Smooth muscle cell (in vitro differentiated cells): Measurements from ENCODE around the gene ZNF581. TPM values are rescaled to one million over a fixed set of nuclear protein-coding genes. Genes with fewer than 3 reads are reported as not detected.

Source experiments
- DNase-seq: peaks from one replicate; lab custom pipeline; 2025; ENCODE audit not compliant: unreplicated experiment; lab: John Stamatoyannopoulos, UW
- H2AFZ ChIP-seq: fragments of 200-600 bp; sonication (generic); 2 replicates; pipeline ENCODE4 v1.6.0; 2016; ENCODE audit warnings: antibody characterized with exemption, low read depth, mild to moderate bottlenecking
- H3F3A ChIP-seq: fragments of 200-600 bp; sonication (generic); 2 replicates; pipeline ENCODE4 v1.6.0; 2017; ENCODE audit warnings: antibody characterized with exemption, low read depth
- H3K27ac ChIP-seq: fragments of 200-600 bp; sonication (generic); 2 replicates; pipeline ENCODE4 v1.5.1; 2016; ENCODE audit warnings: low read depth, mild to moderate bottlenecking
- H3K27me3 ChIP-seq: fragments of 200-600 bp; sonication (generic); 2 replicates; pipeline ENCODE4 v1.6.1; 2016; ENCODE audit warnings: low read depth, mild to moderate bottlenecking
- H3K36me3 ChIP-seq: fragments of 200-600 bp; sonication (generic); 2 replicates; pipeline ENCODE4 v1.5.1; 2016; ENCODE audit warnings: low read depth
- H3K4me1 ChIP-seq: fragments of 200-600 bp; sonication (generic); 2 replicates; pipeline ENCODE4 v1.5.1; 2016; ENCODE audit warnings: low read depth
- H3K4me2 ChIP-seq: fragments of 200-600 bp; sonication (generic); 2 replicates; pipeline ENCODE4 v1.6.0; 2016; ENCODE audit warnings: mild to moderate bottlenecking
- H3K4me3 ChIP-seq: fragments of 200-600 bp; sonication (generic); 2 replicates; pipeline ENCODE4 v1.5.1; 2016; ENCODE audit warnings: mild to moderate bottlenecking
- H3K79me2 ChIP-seq: fragments of 200-600 bp; sonication (generic); 2 replicates; pipeline ENCODE4 v1.6.0; 2016; ENCODE audit warnings: low read depth, mild to moderate bottlenecking
- H3K9ac ChIP-seq: fragments of 200-600 bp; sonication (generic); 2 replicates; pipeline ENCODE4 v1.6.0; 2016; ENCODE audit warnings: low read depth
- H3K9me3 ChIP-seq: fragments of 200-600 bp; sonication (generic); replicated peaks from 2 replicates; pipeline ENCODE4 v1.5.1; 2016; ENCODE audit warnings: low read depth
- H4K20me1 ChIP-seq: fragments of 200-600 bp; sonication (generic); 2 replicates; pipeline ENCODE4 v1.6.0; 2016; ENCODE audit warnings: low read depth
- WGBS: methylation state at CpG from one replicate; pipeline ENCODE4 v1.1.7; 2016; ENCODE audit warnings: low lambda C conversion rate; 5-methylcytosine and 5-hydroxymethylcytosine counted together
- polyA plus RNA-seq: library from polyadenylated mRNA; unstranded; fragments of >200 nt; fragmentation: Nextera tagmentation; extraction: Ambion mirVana; gene quantifications from 2 replicates; pipeline ENCODE4 v1.2.1, GENCODE V29; 2016
- total RNA-seq: library from RNA; depleted of rRNA; stranded (reverse); fragments of >200 nt; gene quantifications from 2 replicates; pipeline ENCODE4 v1.2.3, GENCODE V29; 2014
- TF ChIP-seq, protein P1 (sequence below): fragments of 200-600 bp; sonication (generic); IDR thresholded peaks from 2 replicates; pipeline ENCODE4 v1.5.1; 2017; ENCODE audit warnings: borderline replicate concordance, mild to moderate bottlenecking, antibody characterized with exemption; ENCODE audit not compliant: insufficient read depth, poor library complexity, severe bottlenecking

ZNF581 gene
- total and polyA plus RNA-seq, 2 experiments from 2014 or later: 10.0 to 21.4 TPM

- H4K20me1 ChIP-seq: peaks cover 8% of the 10 kb centered on the region
- H3K79me2 ChIP-seq: no peaks in the 10 kb centered on the region
- H3K27me3 ChIP-seq: no peaks in the 10 kb centered on the region
- no peak overlapping the region for H3K9ac ChIP-seq
- no peaks in the 10 kb centered on the region for H3K4me1 ChIP-seq
- TF ChIP-seq, protein P1, sequence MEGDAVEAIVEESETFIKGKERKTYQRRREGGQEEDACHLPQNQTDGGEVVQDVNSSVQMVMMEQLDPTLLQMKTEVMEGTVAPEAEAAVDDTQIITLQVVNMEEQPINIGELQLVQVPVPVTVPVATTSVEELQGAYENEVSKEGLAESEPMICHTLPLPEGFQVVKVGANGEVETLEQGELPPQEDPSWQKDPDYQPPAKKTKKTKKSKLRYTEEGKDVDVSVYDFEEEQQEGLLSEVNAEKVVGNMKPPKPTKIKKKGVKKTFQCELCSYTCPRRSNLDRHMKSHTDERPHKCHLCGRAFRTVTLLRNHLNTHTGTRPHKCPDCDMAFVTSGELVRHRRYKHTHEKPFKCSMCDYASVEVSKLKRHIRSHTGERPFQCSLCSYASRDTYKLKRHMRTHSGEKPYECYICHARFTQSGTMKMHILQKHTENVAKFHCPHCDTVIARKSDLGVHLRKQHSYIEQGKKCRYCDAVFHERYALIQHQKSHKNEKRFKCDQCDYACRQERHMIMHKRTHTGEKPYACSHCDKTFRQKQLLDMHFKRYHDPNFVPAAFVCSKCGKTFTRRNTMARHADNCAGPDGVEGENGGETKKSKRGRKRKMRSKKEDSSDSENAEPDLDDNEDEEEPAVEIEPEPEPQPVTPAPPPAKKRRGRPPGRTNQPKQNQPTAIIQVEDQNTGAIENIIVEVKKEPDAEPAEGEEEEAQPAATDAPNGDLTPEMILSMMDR: no peak
- H3K36me3 ChIP-seq: no peaks in the 10 kb centered on the region
- WGBS: 97% methylated on average over 7 of the region's 7 CpGs
- no peaks in the 10 kb centered on the region for H3K9me3 ChIP-seq
- H3F3A ChIP-seq: peaks cover 12% of the 10 kb centered on the region
- H2AFZ ChIP-seq: no peak overlapping the region
- no peak overlapping the region for H3K4me3 ChIP-seq
- no peak overlapping the region for H3K4me2 ChIP-seq
- no peak overlapping the region for H3K27ac ChIP-seq
- no peak for DNase-seq
Observed at GRCh38 chr19:55623130-55623529, 20.3 kb upstream of the ZNF581 start.

GRCh38 chr19:55623561-55623960 is 19.9 kb upstream of the ZNF581 start:
- Histone ChIP-seq H3K27ac (peak overlapping the region; percentile 40), H3K9me3 (no peaks in the 10 kb centered on the region), H4K20me1 (peaks cover 8% of the 10 kb centered on the region), H3K27me3 (no peaks in the 10 kb centered on the region), H3K4me2 (peak overlapping the region; percentile 56), H2AFZ (no peak overlapping the region), H3K36me3 (no peaks in the 10 kb centered on the region), H3K4me3 (peak overlapping the region; percentile 63), H3K79me2 (no peaks in the 10 kb centered on the region), H3F3A (peaks cover 12% of the 10 kb centered on the region), H3K9ac (no peak overlapping the region), H3K4me1 (no peaks in the 10 kb centered on the region)
- TF ChIP-seq, protein P1: no peak
- WGBS: 79% methylated on average over 7 of the region's 7 CpGs
- no peak for DNase-seq

GRCh38 chr19:55624109-55625003 is 19.1 kb upstream of the ZNF581 start, which contains the start of gene ZNF784:
Gene ZNF784, minus strand, starts transcription at chr19:55624566. Its CDS starts 5 bp downstream, at chr19:55624561.
- Histone ChIP-seq H3K9me3 (no peaks in the 10 kb centered on the region), H3K36me3 (no peaks in the 10 kb centered on the region)

More at GRCh38 chr19:55624109-55625003, 19.1 kb upstream of the ZNF581 start, which contains the start of gene ZNF784:
- Histone ChIP-seq H3K27me3 (no peaks in the 10 kb centered on the region), H3K4me2 (peak within 1 kb of the TSS; percentile 97), H3K4me3 (peak within 1 kb of the TSS; percentile 63), H3K4me1 (no peaks in the 10 kb centered on the region), H3K79me2 (no peaks in the 10 kb centered on the region), H3K27ac (peak within 1 kb of the TSS; percentile 92), H4K20me1 (peaks cover 8% of the 10 kb centered on the region), H2AFZ (peak within 1 kb of the TSS; percentile 96), H3K9ac (peak within 1 kb of the TSS; percentile 91), H3F3A (peaks cover 12% of the 10 kb centered on the region)
- WGBS: 6% methylated on average over 37 of the region's 56 CpGs
- DNase-seq: peak; percentile 95
- TF ChIP-seq, protein P1: no peak
